HEK293T (cell line): ENCODE data around the gene SHANK1.

ENCODE experiments used
- CTCF ChIA-PET: fragments of 350-600 bp; formaldehyde crosslinking; extraction: SDS; loops from one replicate; lab custom pipeline; 2021; ENCODE audit warnings: antibody characterized with exemption, inconsistent platforms; lab: Yijun Ruan, JAX
- POLR2A ChIA-PET: fragments of 350-600 bp; formaldehyde crosslinking; extraction: SDS; loops from one replicate; lab custom pipeline; 2020; ENCODE audit warnings: antibody characterized with exemption, inconsistent platforms; lab: Yijun Ruan, JAX
- DNase-seq: peaks from one replicate; pipeline ENCODE4 v3.0.0; 2012; ENCODE audit warnings: mixed read lengths; ENCODE audit errors: extremely low spot score
- ARNT ChIP-seq: fragments of 450-650 bp; IDR thresholded peaks from 2 replicates; pipeline ENCODE4 v1.6.1; 2017; ENCODE audit warnings: mild to moderate bottlenecking
- BHLHE40 ChIP-seq: fragments of 450-650 bp; IDR thresholded peaks from 2 replicates; pipeline ENCODE4 v1.6.1; 2016; ENCODE audit warnings: mild to moderate bottlenecking, moderate library complexity, borderline replicate concordance
- CTBP1 ChIP-seq: fragments of 450-650 bp; IDR thresholded peaks from 2 replicates; pipeline ENCODE4 v1.6.1; 2016; ENCODE audit warnings: borderline replicate concordance
- ELF4 ChIP-seq: fragments of 450-650 bp; IDR thresholded peaks from 2 replicates; pipeline ENCODE4 v1.6.1; 2017; ENCODE audit warnings: antibody characterized with exemption
- FOXA1 ChIP-seq: fragments of 450-650 bp; IDR thresholded peaks from 2 replicates; pipeline ENCODE4 v1.6.1; 2016; ENCODE audit warnings: mild to moderate bottlenecking
- FOXK2 ChIP-seq: fragments of 450-650 bp; IDR thresholded peaks from 2 replicates; pipeline ENCODE4 v1.6.1; 2016; ENCODE audit warnings: mild to moderate bottlenecking
- FOXM1 ChIP-seq: fragments of 450-650 bp; IDR thresholded peaks from 2 replicates; pipeline ENCODE4 v1.6.1; 2017; ENCODE audit warnings: mild to moderate bottlenecking, borderline replicate concordance
- HDGF ChIP-seq: fragments of 450-650 bp; IDR thresholded peaks from 2 replicates; pipeline ENCODE4 v1.6.1; 2017; ENCODE audit warnings: antibody characterized with exemption, borderline replicate concordance
- L3MBTL2 ChIP-seq: fragments of 450-650 bp; conservative IDR thresholded peaks from 2 replicates; pipeline ENCODE4 v1.6.1; 2016; ENCODE audit warnings: mild to moderate bottlenecking
- LEF1 ChIP-seq: fragments of 450-650 bp; IDR thresholded peaks from 2 replicates; pipeline ENCODE4 v1.6.1; 2017; ENCODE audit warnings: mild to moderate bottlenecking, borderline replicate concordance
- NFRKB ChIP-seq: fragments of 450-650 bp; IDR thresholded peaks from 2 replicates; pipeline ENCODE4 v1.6.1; 2016; ENCODE audit warnings: mild to moderate bottlenecking, moderate library complexity
- SP1 ChIP-seq: fragments of 450-650 bp; IDR thresholded peaks from 2 replicates; pipeline ENCODE4 v1.6.1; 2017
- SUZ12 ChIP-seq: fragments of 450-650 bp; IDR thresholded peaks from 2 replicates; pipeline ENCODE4 v1.6.1; 2016; ENCODE audit warnings: mild to moderate bottlenecking
- TARDBP ChIP-seq: fragments of 450-650 bp; IDR thresholded peaks from 2 replicates; pipeline ENCODE4 v1.6.1; 2016
- ZNF384 ChIP-seq: fragments of 450-650 bp; IDR thresholded peaks from 2 replicates; pipeline ENCODE4 v1.6.1; 2016
- TF ChIP-seq, protein P1 (sequence below): fragments of 450-650 bp; IDR thresholded peaks from 2 replicates; pipeline ENCODE4 v1.6.1; 2016

SHANK1 gene

DNA sequence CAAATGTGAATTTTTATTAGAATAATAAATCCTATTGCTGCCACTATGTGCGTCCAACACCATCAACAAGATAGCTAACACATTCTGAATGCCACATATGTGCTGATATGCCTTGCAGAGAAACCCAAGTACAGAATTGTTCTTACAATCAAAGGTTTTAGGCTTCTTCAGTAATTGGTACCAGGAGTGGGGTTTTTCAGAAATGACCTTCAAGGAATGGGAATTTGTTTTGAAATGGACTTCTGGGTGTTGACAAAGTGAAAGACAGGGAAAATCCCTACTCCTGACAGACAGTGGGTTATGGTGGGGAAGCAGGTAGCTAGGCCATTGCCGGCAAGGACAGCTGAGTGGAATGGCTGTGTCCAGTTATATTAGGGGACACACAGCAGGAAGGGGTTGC is 85.6 kb downstream of the SHANK1 start:
- ChIA-PET CTCF (no interaction called here), POLR2A (interaction anchor here (1.2 kb wide), 1 partner anchor 305 kb away, joined by 3 read pairs; the partner anchor contains the start of gene KCNC3)
- DNase-seq = no peak
- TF ChIP-seq LEF1 = no peak
- no peak for TF ChIP-seq BHLHE40
- no peak for TF ChIP-seq FOXM1
- TF ChIP-seq HDGF = no peak
- TF ChIP-seq TARDBP = no peak
- TF ChIP-seq FOXA1 = no peak
- no peak for TF ChIP-seq ARNT
- TF ChIP-seq NFRKB = no peak
- TF ChIP-seq CTBP1 = no peak
- TF ChIP-seq FOXK2 = no peak
- TF ChIP-seq SP1 = no peak
- TF ChIP-seq, protein P1, sequence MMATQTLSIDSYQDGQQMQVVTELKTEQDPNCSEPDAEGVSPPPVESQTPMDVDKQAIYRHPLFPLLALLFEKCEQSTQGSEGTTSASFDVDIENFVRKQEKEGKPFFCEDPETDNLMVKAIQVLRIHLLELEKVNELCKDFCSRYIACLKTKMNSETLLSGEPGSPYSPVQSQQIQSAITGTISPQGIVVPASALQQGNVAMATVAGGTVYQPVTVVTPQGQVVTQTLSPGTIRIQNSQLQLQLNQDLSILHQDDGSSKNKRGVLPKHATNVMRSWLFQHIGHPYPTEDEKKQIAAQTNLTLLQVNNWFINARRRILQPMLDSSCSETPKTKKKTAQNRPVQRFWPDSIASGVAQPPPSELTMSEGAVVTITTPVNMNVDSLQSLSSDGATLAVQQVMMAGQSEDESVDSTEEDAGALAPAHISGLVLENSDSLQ = no peak
- TF ChIP-seq SUZ12 = no peak
- no peak for TF ChIP-seq ELF4

GRCh38 chr19:50633359-50633758 is 86.2 kb downstream of the SHANK1 start:
- no peak for DNase-seq
- POLR2A ChIA-PET = interaction anchor here (1.2 kb wide), 1 partner anchor 304 kb away, joined by 3 read pairs; the partner anchor contains the start of gene KCNC3
- TF ChIP-seq SP1 = no peak
- no peak for TF ChIP-seq SUZ12
- no peak for TF ChIP-seq BHLHE40
- TF ChIP-seq CTBP1 = no peak
- TF ChIP-seq FOXK2 = no peak
- TF ChIP-seq, protein P1 = no peak
- TF ChIP-seq ELF4 = no peak
- TF ChIP-seq HDGF = no peak
- no peak for TF ChIP-seq TARDBP
- TF ChIP-seq LEF1 = no peak
- no peak for TF ChIP-seq FOXA1
- CTCF ChIA-PET = interaction anchor here (0.6 kb wide), 1 partner anchor 34 kb away, joined by 4 read pairs; no protein-coding TSS in a partner anchor

DNA sequence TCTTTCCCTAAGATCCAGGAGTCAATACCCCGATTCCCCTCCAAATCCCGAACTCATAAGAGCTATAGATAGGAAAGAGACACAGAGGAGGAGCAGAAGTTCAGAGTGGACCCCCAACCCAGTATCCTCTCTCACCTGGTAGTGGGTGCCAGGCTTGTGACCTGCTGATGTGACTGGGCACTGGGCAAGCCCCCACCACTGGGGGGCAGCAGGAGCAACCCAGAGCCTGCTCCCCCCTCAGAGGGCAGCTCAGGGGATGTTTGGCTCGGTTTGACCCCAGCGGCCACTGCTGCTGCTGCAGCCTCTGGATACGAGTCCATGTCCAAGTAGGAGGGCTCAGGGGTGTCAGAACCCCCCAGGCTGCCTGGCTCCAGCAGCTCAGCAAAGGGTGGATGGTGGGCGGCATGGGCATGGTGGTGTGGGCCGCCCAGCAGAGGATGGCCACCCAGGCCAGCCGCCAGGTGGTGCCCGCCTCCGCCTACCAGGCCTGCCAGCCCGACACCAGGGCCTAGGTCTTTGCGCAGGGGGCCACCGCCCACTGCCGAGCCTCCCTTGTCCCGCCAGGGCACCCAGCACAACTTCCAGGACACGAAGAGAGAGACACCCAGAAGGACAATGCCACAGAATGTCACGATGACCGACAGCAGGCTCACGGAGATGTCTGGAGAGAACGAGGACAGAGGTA is 87.3 kb downstream of the SHANK1 start:
- ChIA-PET POLR2A (no interaction called here), CTCF (no interaction called here)
- no peak for TF ChIP-seq ELF4
- TF ChIP-seq BHLHE40 = no peak
- no peak for TF ChIP-seq CTBP1
- TF ChIP-seq NFRKB = no peak
- TF ChIP-seq TARDBP = no peak
- no peak for TF ChIP-seq L3MBTL2
- TF ChIP-seq FOXK2 = no peak
- TF ChIP-seq LEF1 = no peak
- TF ChIP-seq FOXA1 = no peak
- no peak for TF ChIP-seq ZNF384
- no peak for TF ChIP-seq SUZ12
- TF ChIP-seq ARNT = no peak
- TF ChIP-seq FOXM1 = no peak
- no peak for TF ChIP-seq HDGF
- no peak for DNase-seq

- CTCF ChIA-PET = no interaction called here
- DNase-seq = no peak
- POLR2A ChIA-PET = no interaction called here
These were observed 89.8 kb downstream of the SHANK1 start for GRCh38 chr19:50629801-50630200.

DNA sequence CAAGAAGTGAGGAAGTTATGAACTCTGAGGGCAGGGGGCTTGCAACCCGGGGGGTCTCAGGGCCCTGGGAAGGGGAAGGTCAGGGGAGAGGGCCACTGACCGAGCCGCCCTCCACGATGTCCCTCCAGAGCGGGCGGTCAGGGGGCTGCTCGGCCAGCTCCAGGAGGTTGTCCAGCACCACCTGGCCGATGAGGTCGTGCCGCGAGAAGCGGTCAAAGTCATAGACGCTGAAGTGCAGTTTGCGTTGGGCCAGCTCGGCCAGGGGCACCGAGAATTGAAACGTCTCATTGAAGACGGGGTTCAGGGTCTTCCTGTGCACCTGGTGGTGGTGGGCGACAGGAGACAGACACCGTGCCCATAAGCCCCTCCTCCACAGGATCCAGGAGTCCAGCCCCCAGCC is 90.4 kb downstream of the SHANK1 start:
- TF ChIP-seq, protein P1 = no peak
- TF ChIP-seq FOXK2 (no peak), NFRKB (no peak)
- DNase-seq = no peak
- ChIA-PET POLR2A (no interaction called here), CTCF (no interaction called here)

More at GRCh38 chr19:50629801-50630200, 89.8 kb downstream of the SHANK1 start:
- TF ChIP-seq, protein P1 = no peak
- no peak for TF ChIP-seq FOXK2
- no peak for TF ChIP-seq CTBP1
- TF ChIP-seq SUZ12 = no peak
- TF ChIP-seq NFRKB = no peak
- TF ChIP-seq FOXA1 = no peak
- no peak for TF ChIP-seq L3MBTL2
- TF ChIP-seq FOXM1 = no peak
- no peak for TF ChIP-seq LEF1
- TF ChIP-seq ARNT = no peak
- no peak for TF ChIP-seq ELF4
- TF ChIP-seq BHLHE40 = no peak
- no peak for TF ChIP-seq TARDBP
- no peak for TF ChIP-seq ZNF384
- TF ChIP-seq HDGF = no peak
- no peak for TF ChIP-seq SP1

DNA sequence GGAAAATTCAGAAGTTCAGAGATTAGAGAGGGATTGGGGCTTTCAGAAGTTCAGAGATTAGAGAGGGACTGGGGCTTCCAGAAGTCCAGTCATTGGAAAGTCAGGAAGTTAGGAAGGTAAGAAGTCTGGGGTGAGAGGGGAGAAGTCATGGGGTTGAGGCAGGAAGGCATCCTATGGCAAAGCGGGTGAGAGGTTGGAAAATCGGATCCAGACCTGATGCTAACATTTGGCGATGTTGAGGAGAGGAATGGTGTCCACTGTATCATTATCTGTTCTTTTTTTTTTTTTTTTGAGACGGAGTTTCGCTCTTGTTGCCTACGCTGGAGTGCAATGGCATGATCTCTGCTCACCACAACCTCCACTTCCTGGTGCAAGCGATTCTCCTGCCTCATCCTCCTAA is 91.1 kb downstream of the SHANK1 start:
- ChIA-PET POLR2A (no interaction called here), CTCF (no interaction called here)
- TF ChIP-seq ARNT = no peak
- no peak for TF ChIP-seq FOXA1
- TF ChIP-seq SP1 = no peak
- no peak for TF ChIP-seq CTBP1
- TF ChIP-seq SUZ12 = no peak
- no peak for TF ChIP-seq HDGF
- no peak for TF ChIP-seq NFRKB
- no peak for TF ChIP-seq LEF1
- TF ChIP-seq L3MBTL2 = no peak
- TF ChIP-seq ELF4 = no peak
- TF ChIP-seq ZNF384 = no peak
- DNase-seq = no peak
